SKM-1 (cell line): ENCODE data around the gene TMEM59L.
"Not testable (repeated sequence)": the region's sequence is repeated elsewhere in the genome, so short reads cannot be mapped to it uniquely, and the experiment has no call there.

Experiments
- DNase-seq: peaks from one replicate; lab custom pipeline; 2025; ENCODE audit not compliant: unreplicated experiment; lab: John Stamatoyannopoulos, UW

The TMEM59L gene

GRCh38 chr19:18593367-18594095 lies 19.1 kb upstream of the TMEM59L start:
- no peak for DNase-seq

DNA sequence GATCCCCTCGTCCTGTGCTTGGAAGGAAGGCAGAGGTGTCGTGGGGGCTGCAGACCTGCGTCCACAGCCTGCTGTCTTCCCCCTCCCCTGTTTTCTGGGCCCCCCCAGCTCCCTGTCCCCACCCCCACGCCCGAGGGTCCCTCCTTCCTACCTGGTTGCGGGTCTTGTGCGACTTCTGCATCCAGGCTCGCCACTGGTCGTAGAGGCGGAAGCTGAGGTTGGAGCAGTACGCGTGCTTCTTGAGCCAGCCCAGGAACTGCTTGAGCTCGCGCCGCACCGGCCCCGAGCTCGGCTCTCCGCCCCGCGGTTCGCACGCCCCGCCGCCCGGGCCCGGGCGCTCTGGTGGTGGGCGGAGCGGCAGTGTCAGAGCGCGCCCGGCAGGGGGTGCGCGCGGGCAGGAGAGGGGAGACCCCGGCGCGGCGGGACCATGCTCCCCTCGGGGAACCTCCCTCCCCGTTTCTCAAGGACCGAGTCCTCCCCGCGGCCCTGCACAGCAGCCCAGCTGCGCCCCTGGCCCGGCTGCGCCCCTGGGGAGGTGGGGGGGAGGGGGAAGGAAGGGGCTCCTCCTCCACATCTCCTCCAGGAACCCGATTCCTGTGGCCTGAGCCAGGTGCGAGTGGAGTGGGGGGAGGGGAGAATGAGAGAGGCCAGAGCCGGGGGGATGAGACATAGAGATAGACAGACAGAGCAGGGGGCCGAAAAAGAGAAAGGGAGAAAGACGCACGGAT lies 18.4 kb upstream of the TMEM59L start:
- peak; percentile 50 for DNase-seq

DNA sequence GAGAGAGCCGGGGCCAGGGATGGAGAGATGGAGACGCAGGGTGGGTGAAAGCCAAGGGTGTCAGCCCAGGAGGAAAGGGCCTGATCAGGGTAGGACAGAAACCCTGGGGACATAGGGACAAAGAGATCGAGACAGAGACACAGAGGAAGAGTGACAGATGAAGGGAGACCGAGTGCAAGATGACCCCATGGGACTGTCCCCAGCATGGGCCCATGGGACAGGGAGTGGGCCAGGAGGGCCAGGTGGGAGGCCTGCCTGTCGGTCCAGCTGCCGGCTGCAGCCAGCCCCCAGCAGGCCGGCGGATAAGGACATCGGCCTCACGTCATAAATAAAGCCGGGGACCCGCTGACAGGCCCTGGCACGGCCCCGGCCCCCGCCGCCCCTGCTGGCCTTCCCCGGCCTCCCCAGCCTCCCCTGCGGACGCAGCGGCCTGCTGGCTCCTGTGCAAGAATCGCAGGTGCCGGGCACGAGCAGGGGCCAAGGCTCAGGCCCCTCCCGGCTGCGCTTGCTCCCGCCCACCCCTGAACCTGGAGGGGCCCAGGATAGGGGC lies 17.8 kb upstream of the TMEM59L start:
- no peak for DNase-seq

DNA sequence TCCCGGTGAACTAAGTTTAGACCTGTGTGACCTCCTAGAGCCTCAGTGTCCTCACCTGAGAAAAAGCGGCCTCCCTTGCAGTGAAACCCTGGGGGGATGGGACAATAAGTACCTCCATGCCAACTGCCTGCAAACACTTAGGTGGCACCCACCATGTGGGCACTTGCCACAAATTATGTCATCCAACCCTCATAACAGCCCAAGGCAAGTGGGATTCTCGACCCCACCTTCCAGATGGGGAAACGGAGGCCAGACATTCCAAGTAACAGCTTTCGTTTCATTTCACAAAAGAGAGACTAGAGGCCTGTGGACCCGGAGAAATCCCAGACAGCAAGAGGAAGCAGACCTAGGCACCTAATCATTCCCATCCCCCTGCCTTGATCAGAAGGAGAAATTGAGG lies 17.2 kb upstream of the TMEM59L start:
- DNase-seq = no peak

GRCh38 chr19:18596752-18597157 lies 15.9 kb upstream of the TMEM59L start:
- DNase-seq = no peak

GRCh38 chr19:18597809-18598660 lies 14.6 kb upstream of the TMEM59L start:
- no peak for DNase-seq

- DNase-seq = no peak
These were observed 13.2 kb upstream of the TMEM59L start for GRCh38 chr19:18599485-18599884.

DNA sequence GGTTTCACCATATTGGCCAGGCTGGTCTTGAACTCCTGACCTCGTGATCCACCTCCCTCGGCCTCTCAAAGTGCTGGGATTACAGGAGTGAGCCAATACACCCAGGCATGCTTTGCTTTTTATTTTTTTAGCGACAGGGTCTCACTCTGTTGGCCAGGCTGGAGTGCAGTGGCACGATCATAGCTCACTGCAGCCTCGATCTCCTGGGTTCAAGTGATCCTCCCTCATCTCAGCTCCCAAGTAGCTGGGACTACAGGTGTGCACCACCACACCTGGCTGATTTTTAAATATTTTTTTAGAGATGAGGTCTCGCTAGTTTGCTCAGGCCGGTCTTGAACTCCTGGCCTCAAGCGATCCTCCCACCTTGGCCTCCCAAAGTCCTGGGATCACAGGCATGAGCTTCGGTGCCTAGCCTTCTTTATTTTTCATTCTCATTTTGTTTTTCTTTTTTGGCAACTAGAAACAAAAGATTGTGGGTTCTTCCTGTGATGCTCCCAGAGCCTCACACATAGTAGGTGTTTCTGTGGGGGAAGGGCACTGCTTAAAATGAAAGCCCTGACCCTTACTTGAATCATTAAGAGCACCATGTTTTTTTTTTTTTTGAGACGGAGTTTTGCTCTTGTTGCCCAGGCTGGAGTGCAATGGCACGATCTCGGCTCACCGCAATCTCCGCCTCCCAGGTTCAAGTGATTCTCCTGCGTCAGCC lies 11.8 kb upstream of the TMEM59L start:
- not testable (repeated sequence) for DNase-seq

DNA sequence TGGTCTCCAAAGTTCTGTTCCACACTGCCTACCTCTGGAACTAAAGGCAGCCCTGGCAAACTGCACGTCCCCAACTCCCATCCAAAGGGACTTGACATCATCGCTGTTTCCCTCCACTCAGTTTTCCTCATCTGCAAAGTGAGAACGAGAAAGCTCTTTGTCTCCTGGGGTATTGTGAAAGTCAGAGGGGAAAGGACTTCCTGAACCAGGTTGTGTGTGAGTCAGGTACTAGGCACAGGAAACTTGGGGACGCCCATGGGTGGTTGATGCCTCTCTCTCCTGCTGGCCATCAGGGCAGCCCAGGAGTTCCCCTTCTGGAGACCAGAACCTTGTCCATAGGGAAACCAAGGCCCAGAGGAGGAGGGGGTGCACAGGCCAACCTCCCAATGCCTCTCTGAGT lies 10.8 kb upstream of the TMEM59L start:
- no peak for DNase-seq

DNA sequence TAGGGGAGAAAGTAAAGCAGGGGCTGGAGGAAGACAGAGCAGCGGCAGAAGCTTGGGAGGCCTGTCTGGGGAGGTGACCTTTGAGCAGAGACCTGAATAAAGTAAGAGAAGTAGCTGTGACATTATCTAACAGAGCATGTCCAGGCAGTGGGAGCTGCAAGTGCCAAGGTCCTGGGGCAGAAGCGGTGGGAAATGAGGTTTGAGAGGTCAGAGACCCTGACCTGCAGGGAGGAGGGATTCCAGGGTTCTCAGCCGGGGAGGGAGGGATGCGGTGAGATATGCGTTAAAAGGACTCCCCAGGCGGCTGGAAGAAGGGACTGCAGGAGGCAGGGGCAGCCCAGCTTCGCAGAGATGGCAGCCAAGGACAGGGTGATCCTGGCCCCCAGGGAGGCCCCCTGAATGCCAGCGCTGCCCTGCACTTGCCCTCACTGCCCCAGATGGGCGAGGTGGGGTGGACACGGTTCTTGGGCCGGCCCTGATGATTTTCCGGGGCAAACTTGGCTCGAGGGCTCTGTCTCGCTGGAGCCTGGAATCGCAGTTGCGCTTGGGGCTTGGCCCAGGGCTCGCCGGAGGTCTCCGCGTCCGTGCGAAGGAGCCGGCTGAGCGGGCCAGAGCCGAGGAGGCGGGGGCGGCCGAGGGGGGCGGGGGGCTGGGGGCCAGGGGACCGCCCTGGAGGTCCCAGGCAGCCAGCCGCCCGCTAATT lies 9.3 kb upstream of the TMEM59L start:
- DNase-seq = no peak

DNA sequence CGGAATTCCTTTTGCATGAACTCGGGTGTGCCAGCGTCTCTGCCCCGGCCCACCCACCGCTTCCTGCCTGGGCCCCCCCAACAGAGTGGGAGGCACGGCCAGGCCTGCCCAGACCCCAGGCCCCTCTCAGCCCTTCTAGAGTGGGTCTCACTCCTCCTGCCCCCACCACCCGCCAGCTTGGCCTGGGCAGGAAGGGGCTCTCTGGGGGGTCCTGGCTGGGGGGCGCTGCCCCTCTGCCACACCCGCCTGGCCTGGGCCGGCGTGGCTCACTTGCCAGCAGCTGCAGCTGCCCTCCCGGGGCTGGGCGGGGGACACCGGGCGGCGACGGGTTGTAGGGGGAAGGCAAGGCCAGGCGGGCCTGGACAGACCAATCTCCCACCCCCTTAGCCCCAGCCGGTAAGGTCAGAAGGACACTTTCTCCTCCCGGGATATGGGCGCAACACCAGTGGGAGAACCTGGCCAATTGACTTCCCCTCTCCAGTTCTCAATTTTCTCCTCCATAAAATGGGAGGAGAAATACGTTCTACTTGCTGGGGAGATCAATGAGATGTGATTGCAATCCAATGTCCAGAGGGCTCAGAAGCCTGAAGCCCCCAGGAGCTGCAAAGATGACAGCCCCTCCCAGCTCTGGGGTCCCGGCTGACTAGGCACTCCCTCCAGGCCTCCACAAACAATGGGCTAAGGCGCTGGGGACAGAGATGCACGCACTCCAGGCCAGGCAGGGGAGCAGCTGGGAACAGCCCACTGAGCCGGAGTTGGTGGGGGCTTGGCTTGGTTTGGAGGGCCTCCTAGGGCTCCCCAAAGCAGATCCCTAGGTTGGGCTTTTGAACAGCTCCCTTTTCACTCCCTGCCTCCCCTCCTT lies 8.5 kb upstream of the TMEM59L start:
- DNase-seq = no peak

DNA sequence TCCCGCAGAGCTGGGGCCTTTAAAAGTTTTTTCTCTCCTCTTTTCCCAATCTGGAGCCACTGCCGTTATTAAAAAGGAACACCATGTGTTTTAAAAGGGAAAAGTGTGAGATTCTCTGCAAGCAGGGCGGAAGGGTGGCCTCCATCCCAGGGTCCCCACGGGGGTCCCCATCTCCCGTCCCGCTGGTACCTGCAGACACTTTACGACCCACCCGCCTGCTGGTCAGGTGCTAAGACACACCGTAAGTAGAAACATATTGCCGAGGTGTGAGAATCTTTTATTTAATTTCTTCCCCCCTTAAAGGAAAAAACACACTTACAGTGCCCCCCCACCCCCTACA lies 7.9 kb upstream of the TMEM59L start:
- no peak for DNase-seq

GRCh38 chr19:18605196-18605545 lies 7.5 kb upstream of the TMEM59L start:
- DNase-seq = no peak

DNA sequence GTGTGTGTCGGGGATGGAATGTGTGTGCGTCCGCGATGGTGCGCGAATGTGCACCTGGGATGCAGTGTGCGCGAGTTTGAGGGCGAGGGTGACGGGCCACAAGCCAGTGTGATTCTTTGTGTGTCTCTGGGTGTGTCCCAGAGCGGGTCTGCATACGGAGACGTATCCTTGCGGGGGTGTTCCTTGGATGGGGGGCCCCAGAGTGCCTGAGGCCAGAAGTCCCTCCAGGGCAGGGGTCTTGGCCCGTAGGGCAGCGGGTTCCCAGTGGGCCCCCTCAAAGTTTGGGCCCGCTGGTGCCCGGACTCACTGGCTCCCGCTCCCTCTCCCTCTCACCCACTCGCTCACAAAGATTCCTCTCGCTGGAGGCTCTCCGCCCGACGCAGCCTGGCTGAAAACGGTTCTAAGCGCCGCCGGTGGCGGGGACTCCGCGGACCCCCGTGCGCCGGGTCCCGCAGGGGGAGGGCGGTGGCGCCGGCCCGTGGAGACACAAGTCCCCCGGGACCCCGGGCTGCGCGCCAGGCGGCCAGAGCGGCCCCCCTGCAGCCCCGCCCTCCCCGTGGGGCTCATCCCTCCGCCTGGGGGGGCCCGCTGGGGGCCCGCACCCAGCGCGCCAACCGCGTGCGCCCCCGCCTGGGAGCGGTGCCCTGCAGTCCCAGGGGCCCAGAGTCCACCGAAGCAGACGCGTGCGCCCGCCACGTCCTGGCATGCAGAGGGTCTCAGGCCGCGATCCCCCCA lies 7.0 kb upstream of the TMEM59L start:
- DNase-seq = no peak

- no peak for DNase-seq
These were observed 6.1 kb upstream of the TMEM59L start, which contains the start of gene CRLF1 for GRCh38 chr19:18606281-18607225. Gene CRLF1, minus strand, starts transcription at chr19:18606799. Its CDS starts 143 bp downstream, at chr19:18606656.

DNA sequence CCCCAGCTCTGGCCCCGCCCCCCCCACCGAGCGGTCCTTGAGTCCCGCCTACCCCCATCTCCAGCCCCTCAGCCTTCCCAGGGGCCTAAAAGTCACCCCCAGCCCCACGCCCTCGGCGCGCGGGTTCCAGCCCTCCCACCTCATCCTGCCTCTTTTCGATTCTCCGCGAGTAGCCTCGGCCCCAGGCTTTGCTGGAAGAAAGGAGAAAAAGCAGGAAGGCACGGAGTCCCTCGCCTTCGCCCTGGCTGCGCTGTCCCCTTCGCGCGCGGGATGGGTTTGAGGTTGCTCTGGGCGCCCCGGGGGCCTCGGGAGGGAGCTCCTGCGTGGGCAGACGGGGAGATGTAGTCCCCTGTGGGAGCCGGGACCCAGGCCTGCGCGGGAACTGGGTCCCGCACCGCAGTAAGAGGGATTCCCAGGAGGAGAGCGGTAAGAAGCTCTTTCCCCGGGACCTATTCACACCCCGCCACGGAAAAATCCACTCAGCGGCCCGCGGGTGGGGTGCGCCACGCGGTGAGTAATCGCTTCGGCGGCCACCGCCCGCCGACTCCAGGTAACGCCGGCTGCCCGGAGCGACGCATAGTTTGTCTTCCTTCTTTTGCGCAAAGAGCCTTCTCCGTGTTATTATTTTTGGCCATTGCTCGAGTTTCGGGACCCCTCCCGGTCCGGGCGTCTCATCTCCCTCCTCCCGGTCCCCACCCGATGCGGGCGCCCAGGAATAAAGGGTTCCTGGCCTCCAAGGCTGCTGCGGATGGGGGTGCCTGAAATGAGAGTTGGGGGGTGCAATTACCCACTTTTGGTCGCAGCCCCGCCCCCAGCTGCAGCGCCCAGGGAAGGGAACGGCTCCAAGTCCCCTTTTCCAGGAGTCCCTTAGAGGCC lies 5.2 kb upstream of the TMEM59L start:
- no peak for DNase-seq
